Measurements from ENCODE around the gene SGCA. TPM values are rescaled to one million over a fixed set of nuclear protein-coding genes. Genes with fewer than 3 reads are reported as not detected.

Gene SGCA
- total and polyA plus RNA-seq, 9 donors: 209 to 375 (median 311) TPM

Other genes with a start within 250 kb of the SGCA start
- gene DLX4, start 196.8 kb upstream of the SGCA start, total RNA-seq: 0.13 TPM
- under 1 TPM; 0.09 to 0.57 (median 0.27) TPM for gene DLX4, start 196.8 kb upstream of the SGCA start, polyA plus RNA-seq (ENCODE audit: insufficient read depth in 1 of 8, insufficient read length in 8 of 8, low replicate concordance in 1 of 8)
- not detected for gene DLX3, start 170.8 kb upstream of the SGCA start, total RNA-seq
- gene DLX3, start 170.8 kb upstream of the SGCA start, polyA plus RNA-seq (ENCODE audit: insufficient read depth in 1 of 8, insufficient read length in 8 of 8, low replicate concordance in 1 of 8): 1 to 10 TPM in 1 of 8 donors, under 1 TPM in 4, not detected in 3; 0.06 to 1.1 (median 0.11) TPM
- 22.7 TPM for gene ITGA3, start 109.9 kb upstream of the SGCA start, total RNA-seq
- 10 to 100 TPM; 14.8 to 31.8 (median 24.8) TPM for gene ITGA3, start 109.9 kb upstream of the SGCA start, polyA plus RNA-seq (ENCODE audit: insufficient read depth in 1 of 8, insufficient read length in 8 of 8, low replicate concordance in 1 of 8)
- gene PDK2, start 70.7 kb upstream of the SGCA start, total RNA-seq: 22.2 TPM
- gene PDK2, start 70.7 kb upstream of the SGCA start, polyA plus RNA-seq (ENCODE audit: insufficient read depth in 1 of 8, insufficient read length in 8 of 8, low replicate concordance in 1 of 8): 10 to 100 TPM; 43.4 to 75.1 (median 60.4) TPM
- gene SAMD14, start 35.8 kb upstream of the SGCA start, total RNA-seq: 1.5 TPM
- gene SAMD14, start 35.8 kb upstream of the SGCA start, polyA plus RNA-seq (ENCODE audit: insufficient read depth in 1 of 8, insufficient read length in 8 of 8, low replicate concordance in 1 of 8): 10 to 100 TPM in 1 of 8 donors, 1 to 10 TPM in 7; 3.2 to 10.3 (median 5.5) TPM
- gene PPP1R9B, start 15.3 kb upstream of the SGCA start, total RNA-seq: 24.7 TPM
- gene PPP1R9B, start 15.3 kb upstream of the SGCA start, polyA plus RNA-seq (ENCODE audit: insufficient read depth in 1 of 8, insufficient read length in 8 of 8, low replicate concordance in 1 of 8): 10 to 100 TPM; 37.0 to 66.1 (median 48.9) TPM
- 4,027 TPM for gene COL1A1, start 35.6 kb downstream of the SGCA start, total RNA-seq
- 1,000 to 10,000 TPM; 2,579 to 9,345 (median 5,633) TPM for gene COL1A1, start 35.6 kb downstream of the SGCA start, polyA plus RNA-seq (ENCODE audit: insufficient read depth in 1 of 8, insufficient read length in 8 of 8, low replicate concordance in 1 of 8)
- gene TMEM92, start 108.5 kb downstream of the SGCA start, total RNA-seq: 0.35 TPM
- 1 to 10 TPM in 7 of 8 donors, under 1 TPM in 1; 0.78 to 3.6 (median 1.4) TPM for gene TMEM92, start 108.5 kb downstream of the SGCA start, polyA plus RNA-seq (ENCODE audit: insufficient read depth in 1 of 8, insufficient read length in 8 of 8, low replicate concordance in 1 of 8)
- gene XYLT2, start 180.1 kb downstream of the SGCA start, total RNA-seq: 25.3 TPM
- gene XYLT2, start 180.1 kb downstream of the SGCA start, polyA plus RNA-seq (ENCODE audit: insufficient read depth in 1 of 8, insufficient read length in 8 of 8, low replicate concordance in 1 of 8): 10 to 100 TPM; 16.7 to 26.7 (median 22.5) TPM
- 81.5 TPM for gene MRPL27, start 207.2 kb downstream of the SGCA start, total RNA-seq
- 10 to 100 TPM; 52.4 to 67.0 (median 60.5) TPM for gene MRPL27, start 207.2 kb downstream of the SGCA start, polyA plus RNA-seq (ENCODE audit: insufficient read depth in 1 of 8, insufficient read length in 8 of 8, low replicate concordance in 1 of 8)
- gene EME1, start 207.2 kb downstream of the SGCA start, total RNA-seq: 4.3 TPM
- gene EME1, start 207.2 kb downstream of the SGCA start, polyA plus RNA-seq (ENCODE audit: insufficient read depth in 1 of 8, insufficient read length in 8 of 8, low replicate concordance in 1 of 8): 1 to 10 TPM; 4.9 to 7.7 (median 5.4) TPM
- gene LRRC59, start 231.5 kb downstream of the SGCA start, total RNA-seq: 41.7 TPM
- gene LRRC59, start 231.5 kb downstream of the SGCA start, polyA plus RNA-seq (ENCODE audit: insufficient read depth in 1 of 8, insufficient read length in 8 of 8, low replicate concordance in 1 of 8): 10 to 100 TPM; 48.4 to 84.2 (median 60.3) TPM

All from muscle of leg (tissue), 9 donors.